Thymus (tissue), 11 donors: Measurements from ENCODE around the gene RARA. TPM values are rescaled to one million over a fixed set of nuclear protein-coding genes. Genes with fewer than 3 reads are reported as not detected.
A peak's percentile ranks its signal among the peaks of the same experiment; 100 is the strongest.

Experiments used
- DNase-seq, 9 donors: peaks; one replicate each; pipeline ENCODE4 v3.0.0-alpha.2; 2013; ENCODE audit warnings: low spot score in 9 of 9, low read depth in 6 of 9, missing footprints in 1 of 9
- H3K27ac ChIP-seq, 2 donors: one replicate each; pipeline ENCODE4 v1.5.1; 2013; ENCODE audit warnings: control low read depth in 1 of 2, low read depth in 1 of 2, low read length in 1 of 2, mild to moderate bottlenecking in 1 of 2, moderate library complexity in 1 of 2
- H3K27me3 ChIP-seq, 2 donors: one replicate each; pipeline ENCODE4 v1.5.1; 2013; ENCODE audit warnings: low read length in 1 of 2; ENCODE audit not compliant: control insufficient read depth in 2 of 2, insufficient read depth in 1 of 2
- H3K36me3 ChIP-seq, 2 donors: one replicate each; pipeline ENCODE4 v1.5.1; 2013; ENCODE audit warnings: low read length in 1 of 2, mild to moderate bottlenecking in 1 of 2, moderate library complexity in 1 of 2; ENCODE audit not compliant: control insufficient read depth in 2 of 2, insufficient read depth in 2 of 2
- H3K4me1 ChIP-seq, 2 donors: one replicate each; pipeline ENCODE4 v1.5.1; 2013; ENCODE audit warnings: low read length in 2 of 2; ENCODE audit not compliant: control insufficient read depth in 2 of 2, insufficient read depth in 2 of 2
- H3K4me3 ChIP-seq, 2 donors: one replicate each; pipeline ENCODE4 v1.5.1; 2013; ENCODE audit warnings: low read length in 2 of 2, control low read depth in 1 of 2, mild to moderate bottlenecking in 1 of 2
- H3K9me3 ChIP-seq, 2 donors: one replicate each; pipeline ENCODE4 v1.5.1; 2013; ENCODE audit warnings: low read length in 1 of 2, mild to moderate bottlenecking in 1 of 2; ENCODE audit not compliant: control insufficient read depth in 2 of 2, insufficient read depth in 1 of 2
- WGBS: extraction: QIAGEN DNeasy Blood & Tissue Kit; methylation state at CpG from one replicate; pipeline ENCODE4 v1.1.7; 2013; 5-methylcytosine and 5-hydroxymethylcytosine counted together
- polyA plus RNA-seq: library from polyadenylated mRNA; stranded (reverse); fragments of 200-250 nt; gene quantifications from one replicate; pipeline ENCODE4 v1.2.3, GENCODE V29; 2013
- total RNA-seq: library from RNA; stranded (reverse); fragments of 120-200 nt; gene quantifications from one replicate; pipeline ENCODE4 v1.2.4, GENCODE V29; 2013
- donor health status: healthy.

RARA gene
- total and polyA plus RNA-seq, 2 donors: 5.8 to 17.1 TPM

GRCh38 chr17:40329839-40330794 is 21.1 kb downstream of the RARA start:
- DNase-seq: no peak
- no peak overlapping the region for H3K4me3 ChIP-seq
- no peaks in the 10 kb centered on the region for H3K27me3 ChIP-seq
- peaks cover 0 to 4% of the 10 kb centered on the region in 2 donors for H3K9me3 ChIP-seq
- H3K36me3 ChIP-seq: peaks cover 0 to 12% of the 10 kb centered on the region in 2 donors
- H3K27ac ChIP-seq: peak overlapping the region; percentile 38 to 48
- peaks cover 46 to 80% of the 10 kb centered on the region in 2 donors for H3K4me1 ChIP-seq
- WGBS: 21% methylated on average over 11 of the region's 11 CpGs

GRCh38 chr17:40330850-40331470 is 22.0 kb downstream of the RARA start:
- Histone ChIP-seq H3K4me1 (peaks cover 42 to 71% of the 10 kb centered on the region in 2 donors), H3K4me3 (no peak overlapping the region), H3K9me3 (peaks cover 0 to 3% of the 10 kb centered on the region in 2 donors), H3K36me3 (peaks cover 0 to 12% of the 10 kb centered on the region in 2 donors), H3K27ac (no peak overlapping the region), H3K27me3 (no peaks in the 10 kb centered on the region)
- WGBS: 97% methylated on average over 10 of the region's 10 CpGs
- no peak for DNase-seq

- no peak overlapping the region for H3K4me3 ChIP-seq
- 73% methylated on average over 22 of the region's 22 CpGs for WGBS
- no peaks in the 10 kb centered on the region for H3K27me3 ChIP-seq
- no peak for DNase-seq
- no peaks in the 10 kb centered on the region for H3K9me3 ChIP-seq
- H3K27ac ChIP-seq: peak overlapping the region in 1 of 2 donors; percentile 61
- H3K36me3 ChIP-seq: peaks cover 0 to 12% of the 10 kb centered on the region in 2 donors
- H3K4me1 ChIP-seq: peaks cover 32 to 63% of the 10 kb centered on the region in 2 donors
Measured at GRCh38 chr17:40331743-40332641, 23.0 kb downstream of the RARA start.

GRCh38 chr17:40333781-40334448 is 24.9 kb downstream of the RARA start:
- 81% methylated on average over 4 of the region's 4 CpGs for WGBS
- H3K27me3 ChIP-seq: no peaks in the 10 kb centered on the region
- H3K36me3 ChIP-seq: peaks cover 0 to 12% of the 10 kb centered on the region in 2 donors
- no peak overlapping the region for H3K4me3 ChIP-seq
- DNase-seq: no peak
- H3K9me3 ChIP-seq: no peaks in the 10 kb centered on the region
- H3K27ac ChIP-seq: no peak overlapping the region
- peaks cover 30 to 68% of the 10 kb centered on the region in 2 donors for H3K4me1 ChIP-seq

- WGBS: 96% methylated on average over 8 of the region's 8 CpGs
Measured at GRCh38 chr17:40335620-40336019, 26.6 kb downstream of the RARA start.

GRCh38 chr17:40337351-40337750 is 28.4 kb downstream of the RARA start:
- 86% methylated on average over 8 of the region's 8 CpGs for WGBS
- Histone ChIP-seq H3K27ac (no peak overlapping the region), H3K36me3 (no peaks in the 10 kb centered on the region), H3K27me3 (peaks cover 5 to 10% of the 10 kb centered on the region in 2 donors), H3K9me3 (peaks cover 0 to 2% of the 10 kb centered on the region in 2 donors), H3K4me1 (peaks cover 18 to 62% of the 10 kb centered on the region in 2 donors), H3K4me3 (no peak overlapping the region)
- DNase-seq: no peak

More at GRCh38 chr17:40335620-40336019, 26.6 kb downstream of the RARA start:
- H3K27ac ChIP-seq: no peak overlapping the region
- H3K27me3 ChIP-seq: no peaks in the 10 kb centered on the region
- H3K4me1 ChIP-seq: peaks cover 23 to 64% of the 10 kb centered on the region in 2 donors
- no peaks in the 10 kb centered on the region for H3K9me3 ChIP-seq
- H3K36me3 ChIP-seq: peaks cover 0 to 11% of the 10 kb centered on the region in 2 donors
- no peak overlapping the region for H3K4me3 ChIP-seq
- DNase-seq: no peak

GRCh38 chr17:40338058-40338457 is 29.1 kb downstream of the RARA start:
- 83% methylated on average over 5 of the region's 5 CpGs for WGBS

GRCh38 chr17:40338941-40339649 is 30.1 kb downstream of the RARA start:
- Histone ChIP-seq H3K27me3 (peaks cover 19 to 27% of the 10 kb centered on the region in 2 donors), H3K27ac (peak overlapping the region in 1 of 2 donors; percentile 59), H3K4me3 (no peak overlapping the region), H3K4me1 (peaks cover 26 to 73% of the 10 kb centered on the region in 2 donors), H3K36me3 (no peaks in the 10 kb centered on the region), H3K9me3 (peaks cover 0 to 11% of the 10 kb centered on the region in 2 donors)
- WGBS: 45% methylated on average over 13 of the region's 13 CpGs
- no peak for DNase-seq

More at GRCh38 chr17:40338058-40338457, 29.1 kb downstream of the RARA start:
- peaks cover 0 to 8% of the 10 kb centered on the region in 2 donors for H3K9me3 ChIP-seq
- peaks cover 23 to 65% of the 10 kb centered on the region in 2 donors for H3K4me1 ChIP-seq
- no peak for DNase-seq
- no peak overlapping the region for H3K4me3 ChIP-seq
- H3K36me3 ChIP-seq: no peaks in the 10 kb centered on the region
- H3K27me3 ChIP-seq: peaks cover 12 to 17% of the 10 kb centered on the region in 2 donors
- H3K27ac ChIP-seq: peak overlapping the region; percentile 11 to 36
